BLaER1 treated with 17β-estradiol and CSF1 and Interleukin-3, amounts not matched to agents 10 nM and 100 nM (cell line): Measurements from ENCODE around the gene RPS29.
A peak's percentile ranks its signal among the peaks of the same experiment; 100 is the strongest.
"Not testable (repeated sequence)": the region's sequence is repeated elsewhere in the genome, so short reads cannot be mapped to it uniquely, and the experiment has no call there.

Source experiments
- H3K27ac ChIP-seq, 11 experiments: shearing (Covaris generic); formaldehyde crosslinking; 2 replicates each; pipeline ENCODE4 v1.8.1; 2022
- H3K27me3 ChIP-seq, 11 experiments: shearing (Covaris generic); formaldehyde crosslinking; 2 replicates each; pipeline ENCODE4 v1.8.1; 2022
- H3K36me3 ChIP-seq, 11 experiments: shearing (Covaris generic); formaldehyde crosslinking; 2 replicates each; pipeline ENCODE4 v1.8.1; 2022
- H3K4me1 ChIP-seq, 10 experiments: shearing (Covaris generic); formaldehyde crosslinking; 2 replicates each; pipeline ENCODE4 v1.8.1; 2022
- H3K4me2 ChIP-seq, 11 experiments: shearing (Covaris generic); formaldehyde crosslinking; 2 replicates each; pipeline ENCODE4 v1.8.1; 2022
- H3K4me3 ChIP-seq, 10 experiments: shearing (Covaris generic); formaldehyde crosslinking; 2 replicates each; pipeline ENCODE4 v1.8.1; 2022
- H3K9ac ChIP-seq, 11 experiments: shearing (Covaris generic); formaldehyde crosslinking; 2 replicates each; pipeline ENCODE4 v1.8.1; 2022
- H3K9me3 ChIP-seq, 11 experiments: shearing (Covaris generic); formaldehyde crosslinking; replicated peaks in 1 of 11; 2 replicates each; pipeline ENCODE4 v1.8.1; 2022
- H4K20me1 ChIP-seq, 11 experiments: shearing (Covaris generic); formaldehyde crosslinking; 2 replicates each; pipeline ENCODE4 v1.8.1; 2022
- Cebpa-rat ChIP-seq, 11 experiments: shearing (Covaris generic); IDR thresholded peaks; 2 replicates each; pipeline ENCODE4 v1.8.1; 2022

Gene RPS29

GRCh38 chr14:49612251-49612650 is 26.1 kb upstream of the RPS29 start:
- Histone ChIP-seq H3K4me2 (no peak overlapping the region), H3K27ac (no peak overlapping the region), H3K36me3 (peaks cover 10 to 100% (median 78%) of the 10 kb centered on the region in 11 experiments), H3K9me3 (no peaks in the 10 kb centered on the region), H3K4me3 (no peak overlapping the region), H3K27me3 (no peaks in the 10 kb centered on the region), H3K9ac (no peak overlapping the region), H3K4me1 (peaks cover 1 to 7% (median 3%) of the 10 kb centered on the region in 10 experiments; a peak in 16 of 20 replicates), H4K20me1 (peaks cover 2 to 38% (median 17%) of the 10 kb centered on the region in 11 experiments; a peak in 19 of 22 replicates)
- no peak for TF ChIP-seq Cebpa-rat (IDR thresholded peaks at IDR 0.05)

GRCh38 chr14:49607583-49607982 is 21.4 kb upstream of the RPS29 start:
- Histone ChIP-seq H3K4me3 (no peak overlapping the region), H3K27me3 (no peaks in the 10 kb centered on the region), H3K36me3 (peaks cover 27 to 100% (median 89%) of the 10 kb centered on the region in 11 experiments), H3K4me1 (no peaks in the 10 kb centered on the region), H3K27ac (no peak overlapping the region), H4K20me1 (peaks cover 0 to 20% (median 5%) of the 10 kb centered on the region in 11 experiments; a peak in 6 of 22 replicates), H3K4me2 (no peak overlapping the region), H3K9me3 (no peaks in the 10 kb centered on the region), H3K9ac (no peak overlapping the region)
- no peak for TF ChIP-seq Cebpa-rat (IDR thresholded peaks at IDR 0.05)

GRCh38 chr14:49598485-49599300 is 12.5 kb upstream of the RPS29 start, which contains the start of gene LRR1:
Gene LRR1 (plus strand): TSS chr14:49598940. CDS start chr14:49599021, 81 bp downstream.
- H3K27me3 ChIP-seq, result no peaks in the 10 kb centered on the region
- peak within 1 kb of the TSS; percentile 93 to 100 (median 97) for H3K9ac ChIP-seq
- peak within 1 kb of the TSS; percentile 96 to 100 (median 97) for H3K27ac ChIP-seq
- TF ChIP-seq Cebpa-rat (IDR thresholded peaks at IDR 0.05), result no peak
- H3K4me2 ChIP-seq, result peak within 1 kb of the TSS; percentile 82 to 98 (median 89)
- H3K4me1 ChIP-seq, result peaks cover 16 to 39% (median 28%) of the 10 kb centered on the region in 10 experiments
- peak within 1 kb of the TSS; percentile 63 to 98 (median 90) for H3K4me3 ChIP-seq
- H3K9me3 ChIP-seq, result no peaks in the 10 kb centered on the region
- peaks cover 0 to 15% (median 3%) of the 10 kb centered on the region in 11 experiments; a peak in 7 of 22 replicates for H4K20me1 ChIP-seq
- H3K36me3 ChIP-seq, result peaks cover 10 to 30% (median 24%) of the 10 kb centered on the region in 11 experiments; a peak in 20 of 22 replicates

- peak overlapping the region; percentile 93 to 100 (median 97) for H3K9ac ChIP-seq
- TF ChIP-seq Cebpa-rat (IDR thresholded peaks at IDR 0.05), result no peak
- H3K27me3 ChIP-seq, result no peaks in the 10 kb centered on the region
- H3K27ac ChIP-seq, result peak overlapping the region; percentile 96 to 100 (median 97)
- H3K4me2 ChIP-seq, result peak overlapping the region; percentile 82 to 98 (median 89)
- H3K4me3 ChIP-seq, result peak overlapping the region; percentile 63 to 98 (median 90)
- H4K20me1 ChIP-seq, result peaks cover 0 to 15% (median 3%) of the 10 kb centered on the region in 11 experiments; a peak in 7 of 22 replicates
- peaks cover 9 to 24% (median 19%) of the 10 kb centered on the region in 11 experiments; a peak in 19 of 22 replicates for H3K36me3 ChIP-seq
- peaks cover 16 to 39% (median 28%) of the 10 kb centered on the region in 10 experiments for H3K4me1 ChIP-seq
- no peaks in the 10 kb centered on the region for H3K9me3 ChIP-seq
Measured at GRCh38 chr14:49598189-49598484, 12.0 kb upstream of the RPS29 start.

GRCh38 chr14:49594347-49595091 is 8.3 kb upstream of the RPS29 start:
- H3K9me3 ChIP-seq, result no peaks in the 10 kb centered on the region
- peak overlapping the region in 1 of 11 experiments; percentile 21; a peak in 1 of 22 replicates for H3K4me2 ChIP-seq
- no peak overlapping the region for H3K27ac ChIP-seq
- H3K4me3 ChIP-seq, result no peak overlapping the region
- H3K27me3 ChIP-seq, result no peaks in the 10 kb centered on the region
- peaks cover 16 to 26% (median 18%) of the 10 kb centered on the region in 10 experiments for H3K4me1 ChIP-seq
- no peaks in the 10 kb centered on the region for H3K36me3 ChIP-seq
- H4K20me1 ChIP-seq, result no peaks in the 10 kb centered on the region
- peak overlapping the region in 1 of 11 experiments; percentile 24; a peak in 1 of 22 replicates for H3K9ac ChIP-seq
- TF ChIP-seq Cebpa-rat (IDR thresholded peaks at IDR 0.05), result no peak

GRCh38 chr14:49593016-49593415 is 6.8 kb upstream of the RPS29 start:
- no peaks in the 10 kb centered on the region for H3K27me3 ChIP-seq
- H3K9me3 ChIP-seq, result no peaks in the 10 kb centered on the region
- no peak overlapping the region for H3K9ac ChIP-seq
- H3K4me1 ChIP-seq, result peaks cover 16 to 24% (median 18%) of the 10 kb centered on the region in 10 experiments
- H3K27ac ChIP-seq, result no peak overlapping the region
- no peak overlapping the region for H3K4me3 ChIP-seq
- TF ChIP-seq Cebpa-rat (IDR thresholded peaks at IDR 0.05), result no peak
- no peaks in the 10 kb centered on the region for H4K20me1 ChIP-seq
- H3K36me3 ChIP-seq, result no peaks in the 10 kb centered on the region
- no peak overlapping the region for H3K4me2 ChIP-seq

GRCh38 chr14:49589387-49589786 is 3.2 kb upstream of the RPS29 start:
- TF ChIP-seq Cebpa-rat (IDR thresholded peaks at IDR 0.05), result no peak
- H3K27me3 ChIP-seq, result no peaks in the 10 kb centered on the region
- H3K4me3 ChIP-seq, result no peak overlapping the region
- no peak overlapping the region for H3K27ac ChIP-seq
- no peaks in the 10 kb centered on the region for H3K9me3 ChIP-seq
- no peak overlapping the region for H3K9ac ChIP-seq
- peaks cover 2 to 18% (median 7%) of the 10 kb centered on the region in 10 experiments for H3K4me1 ChIP-seq
- H3K4me2 ChIP-seq, result no peak overlapping the region
- peaks cover 6 to 12% (median 10%) of the 10 kb centered on the region in 11 experiments; a peak in 21 of 22 replicates for H3K36me3 ChIP-seq
- H4K20me1 ChIP-seq, result peaks cover 10 to 16% (median 13%) of the 10 kb centered on the region in 11 experiments; a peak in 21 of 22 replicates

GRCh38 chr14:49586673-49587460 is 687 bp upstream of the RPS29 start:
- Histone ChIP-seq H4K20me1 (peaks cover 35 to 42% (median 38%) of the 10 kb centered on the region in 11 experiments), H3K9me3 (no peaks in the 10 kb centered on the region), H3K4me3 (peak overlapping the region; percentile 78 to 93 (median 88)), H3K4me2 (peak overlapping the region in 6 of 11 experiments; percentile 33 to 62 (median 45); a peak in 8 of 22 replicates), H3K9ac (peak overlapping the region; percentile 25 to 100 (median 98); a peak in 20 of 22 replicates), H3K27me3 (no peaks in the 10 kb centered on the region), H3K27ac (peak overlapping the region; percentile 50 to 100 (median 98); a peak in 21 of 22 replicates), H3K36me3 (peaks cover 31 to 37% (median 36%) of the 10 kb centered on the region in 11 experiments), H3K4me1 (peaks cover 14 to 43% (median 26%) of the 10 kb centered on the region in 10 experiments)
- TF ChIP-seq Cebpa-rat (IDR thresholded peaks at IDR 0.05), result no peak

- H3K4me1 ChIP-seq, result peaks cover 14 to 60% (median 32%) of the 10 kb centered on the region in 10 experiments
- not testable (repeated sequence) for H3K9me3 ChIP-seq, H3K27me3 ChIP-seq
- peak overlapping the region; percentile 78 to 93 (median 88) for H3K4me3 ChIP-seq
- H3K36me3 ChIP-seq, result peaks cover 38 to 55% (median 51%) of the 10 kb centered on the region in 11 experiments
- peak overlapping the region; percentile 86 to 98 (median 93) for H3K4me2 ChIP-seq
- H4K20me1 ChIP-seq, result peaks cover 52 to 59% (median 55%) of the 10 kb centered on the region in 11 experiments
- H3K9ac ChIP-seq, result peak overlapping the region; percentile 97 to 100 (median 98)
- peak overlapping the region; percentile 91 to 100 (median 98) for H3K27ac ChIP-seq
Measured at GRCh38 chr14:49584981-49585640, 1.1 kb downstream of the RPS29 start.
